COLO829 (cell line): ENCODE measurements around the gene TBC1D32.
"Not testable (repeated sequence)": the region's sequence is repeated elsewhere in the genome, so short reads cannot be mapped to it uniquely, and the experiment has no call there.

ENCODE experiments used
- DNase-seq: peaks from one replicate; pipeline ENCODE4 v3.0.0; 2012; ENCODE audit warnings: low spot score

TBC1D32 gene

GRCh38 chr6:121124600-121124999 lies 209.7 kb downstream of the TBC1D32 start:
- DNase-seq, result no peak

GRCh38 chr6:121112356-121112755 lies 221.9 kb downstream of the TBC1D32 start:
- DNase-seq, result no peak

GRCh38 chr6:121110733-121111132 lies 223.5 kb downstream of the TBC1D32 start:
- DNase-seq, result no peak

GRCh38 chr6:121106962-121107361 lies 227.3 kb downstream of the TBC1D32 start:
- DNase-seq, result no peak

GRCh38 chr6:121105461-121105860 lies 228.8 kb downstream of the TBC1D32 start:
- no peak for DNase-seq

GRCh38 chr6:121093928-121094327 lies 240.4 kb downstream of the TBC1D32 start:
- DNase-seq, result no peak

GRCh38 chr6:121090492-121090891 lies 243.8 kb downstream of the TBC1D32 start:
- DNase-seq, result no peak

- no peak for DNase-seq
Measured at GRCh38 chr6:121086876-121087275, 247.4 kb downstream of the TBC1D32 start.

GRCh38 chr6:121076119-121076518 lies 258.2 kb downstream of the TBC1D32 start:
- no peak for DNase-seq

GRCh38 chr6:121068749-121069148 lies 265.5 kb downstream of the TBC1D32 start:
- not testable (repeated sequence) for DNase-seq

- no peak for DNase-seq
Measured at GRCh38 chr6:121067381-121067780, 266.9 kb downstream of the TBC1D32 start.

- DNase-seq, result no peak
Measured at GRCh38 chr6:121064345-121064744, 269.9 kb downstream of the TBC1D32 start.

- peak; percentile 48 for DNase-seq
Measured at GRCh38 chr6:121055572-121056163, 278.6 kb downstream of the TBC1D32 start.

GRCh38 chr6:121048593-121048992 lies 285.7 kb downstream of the TBC1D32 start:
- DNase-seq, result not testable (repeated sequence)

GRCh38 chr6:121044905-121045304 lies 289.4 kb downstream of the TBC1D32 start:
- DNase-seq, result not testable (repeated sequence)

GRCh38 chr6:121043706-121044105 lies 290.6 kb downstream of the TBC1D32 start:
- DNase-seq, result not testable (repeated sequence)

GRCh38 chr6:121043211-121043610 lies 291.1 kb downstream of the TBC1D32 start:
- not testable (repeated sequence) for DNase-seq

- no peak for DNase-seq
Measured at GRCh38 chr6:121042766-121043165, 291.5 kb downstream of the TBC1D32 start.

GRCh38 chr6:121040831-121041230 lies 293.4 kb downstream of the TBC1D32 start:
- no peak for DNase-seq

- no peak for DNase-seq
Measured at GRCh38 chr6:121033091-121033490, 301.2 kb downstream of the TBC1D32 start.

GRCh38 chr6:121032268-121033006 lies 301.8 kb downstream of the TBC1D32 start:
- DNase-seq, result no peak
